GM19468 (cell line): Measurements from ENCODE around the gene ATP10A.

Source experiments
- ATAC-seq: cut with Tn5 transposase; IDR thresholded peaks from one replicate; pipeline ENCODE4 v1.9.1; 2021; ENCODE audit warnings: mild to moderate bottlenecking, moderate library complexity, moderate number of reproducible peaks; ENCODE audit not compliant: unreplicated experiment; ENCODE audit errors: extremely low read depth

Gene ATP10A

GRCh38 chr15:25691544-25692430, 171.3 kb downstream of the ATP10A start:
- ATAC-seq: no peak

- no peak for ATAC-seq
Observed at GRCh38 chr15:25690673-25691543, 172.2 kb downstream of the ATP10A start.

GRCh38 chr15:25689592-25689991, 173.5 kb downstream of the ATP10A start:
- no peak for ATAC-seq

- no peak for ATAC-seq
Observed at GRCh38 chr15:25688166-25688565, 175.0 kb downstream of the ATP10A start.

GRCh38 chr15:25687689-25688088, 175.4 kb downstream of the ATP10A start:
- ATAC-seq: no peak

- ATAC-seq: no peak
Observed at GRCh38 chr15:25687276-25687675, 175.9 kb downstream of the ATP10A start.

GRCh38 chr15:25686780-25687179, 176.3 kb downstream of the ATP10A start:
- ATAC-seq: no peak

GRCh38 chr15:25684521-25685431, 178.4 kb downstream of the ATP10A start:
- ATAC-seq: no peak

- ATAC-seq: no peak
Observed at GRCh38 chr15:25683911-25684310, 179.2 kb downstream of the ATP10A start.

GRCh38 chr15:25683415-25683814, 179.7 kb downstream of the ATP10A start:
- no peak for ATAC-seq

- no peak for ATAC-seq
Observed at GRCh38 chr15:25682340-25682739, 180.8 kb downstream of the ATP10A start.

GRCh38 chr15:25680686-25681025, 182.5 kb downstream of the ATP10A start:
- no peak for ATAC-seq

GRCh38 chr15:25679964-25680685, 183.0 kb downstream of the ATP10A start:
- no peak for ATAC-seq

- no peak for ATAC-seq
Observed at GRCh38 chr15:25679492-25679891, 183.6 kb downstream of the ATP10A start.

- no peak for ATAC-seq
Observed at GRCh38 chr15:25678500-25678855, 184.6 kb downstream of the ATP10A start.

GRCh38 chr15:25677719-25678499, 185.2 kb downstream of the ATP10A start:
- ATAC-seq: no peak

- no peak for ATAC-seq
Observed at GRCh38 chr15:25676070-25676469, 187.1 kb downstream of the ATP10A start.

GRCh38 chr15:25675396-25675795, 187.7 kb downstream of the ATP10A start:
- no peak for ATAC-seq

- no peak for ATAC-seq
Observed at GRCh38 chr15:25674913-25675312, 188.2 kb downstream of the ATP10A start.
